SK-N-SH treated with all-trans-retinoic acid at 6 μM for 48 hours (cell line): ENCODE measurements around the gene STK38L.

Experiments used
- ATAC-seq: fragments of 200-7000 bp; cut with Tn5 transposase; 3 replicates; pipeline ENCODE4 v1.9.1; 2020; ENCODE audit warnings: mild to moderate bottlenecking, moderate library complexity
- ARNTL ChIP-seq: fragments of 450-650 bp; formaldehyde crosslinking; IDR thresholded peaks from 2 replicates; pipeline ENCODE4 v1.5.0; 2020; ENCODE audit warnings: low read depth, mild to moderate bottlenecking, moderate library complexity, borderline replicate concordance
- BACH2 ChIP-seq: fragments of 250-450 bp; sonication (Bioruptor Pico); IDR thresholded peaks from 2 replicates; pipeline ENCODE4 v1.9.0; 2021; ENCODE audit warnings: mild to moderate bottlenecking, borderline replicate concordance
- CREB5 ChIP-seq: fragments of 250-450 bp; sonication (Bioruptor Pico); IDR thresholded peaks from 2 replicates; pipeline ENCODE4 v1.5.1; 2020; ENCODE audit warnings: low read depth, mild to moderate bottlenecking, moderate library complexity
- CSDC2 ChIP-seq: fragments of 250-450 bp; sonication (Bioruptor Pico); IDR thresholded peaks from 2 replicates; pipeline ENCODE4 v1.5.0; 2020; ENCODE audit warnings: mild to moderate bottlenecking, moderate library complexity
- CSRNP3 ChIP-seq: fragments of 250-450 bp; sonication (Bioruptor Pico); IDR thresholded peaks from 2 replicates; pipeline ENCODE4 v1.5.1; 2021; ENCODE audit warnings: mild to moderate bottlenecking, moderate library complexity
- GLIS3 ChIP-seq: fragments of 250-450 bp; sonication (Bioruptor Pico); IDR thresholded peaks from 2 replicates; pipeline ENCODE4 v1.5.0; 2020; ENCODE audit warnings: mild to moderate bottlenecking, moderate library complexity
- ISL1 ChIP-seq: fragments of 250-450 bp; sonication (Bioruptor Pico); IDR thresholded peaks from 2 replicates; pipeline ENCODE4 v2.1.2; 2022; ENCODE audit warnings: mild to moderate bottlenecking, moderate library complexity
- PATZ1 ChIP-seq: fragments of 250-450 bp; sonication (Bioruptor Pico); IDR thresholded peaks from 2 replicates; pipeline ENCODE4 v1.8.0; 2020; ENCODE audit warnings: mild to moderate bottlenecking, moderate library complexity, borderline replicate concordance
- POU6F1 ChIP-seq: fragments of 250-450 bp; sonication (Bioruptor Pico); IDR thresholded peaks from 2 replicates; pipeline ENCODE4 v1.8.0; 2021; ENCODE audit warnings: low read depth, mild to moderate bottlenecking, moderate library complexity, borderline replicate concordance
- PPARA ChIP-seq: fragments of 250-450 bp; sonication (Bioruptor Pico); IDR thresholded peaks from 2 replicates; pipeline ENCODE4 v1.5.0; 2020; ENCODE audit warnings: mild to moderate bottlenecking, borderline replicate concordance
- RARB ChIP-seq: fragments of 250-450 bp; sonication (Bioruptor Pico); IDR thresholded peaks from 2 replicates; pipeline ENCODE4 v1.8.0; 2021; ENCODE audit warnings: mild to moderate bottlenecking, moderate library complexity
- TCF4 ChIP-seq: fragments of 250-450 bp; sonication (Bioruptor Pico); IDR thresholded peaks from 2 replicates; pipeline ENCODE4 v1.8.0; 2021; ENCODE audit warnings: mild to moderate bottlenecking, moderate library complexity, borderline replicate concordance
- TOX ChIP-seq: fragments of 250-450 bp; sonication (Bioruptor Pico); IDR thresholded peaks from 2 replicates; pipeline ENCODE4 v1.8.0; 2021; ENCODE audit warnings: mild to moderate bottlenecking, moderate library complexity, borderline replicate concordance
- TSHZ2 ChIP-seq: fragments of 250-450 bp; sonication (Bioruptor Pico); IDR thresholded peaks from 2 replicates; pipeline ENCODE4 v1.5.0; 2020; ENCODE audit warnings: mild to moderate bottlenecking, moderate library complexity
- ZC3H10 ChIP-seq: fragments of 250-450 bp; sonication (Bioruptor Pico); IDR thresholded peaks from 2 replicates; pipeline ENCODE4 v1.5.1; 2021; ENCODE audit warnings: mild to moderate bottlenecking, moderate library complexity
- ZNF70 ChIP-seq: fragments of 450-650 bp; formaldehyde crosslinking; IDR thresholded peaks from 2 replicates; pipeline ENCODE4 v1.5.0; 2020; ENCODE audit warnings: mild to moderate bottlenecking, moderate library complexity
- ZNF8 ChIP-seq: fragments of 450-650 bp; formaldehyde crosslinking; IDR thresholded peaks from 2 replicates; pipeline ENCODE4 v1.5.0; 2020; ENCODE audit warnings: mild to moderate bottlenecking, moderate library complexity

The STK38L gene

GRCh38 chr12:27316947-27317346 lies 72.9 kb downstream of the STK38L start:
- no peak for ATAC-seq
- TF ChIP-seq CSDC2 (CRISPR knock-in tag) (no peak), ZNF70 (CRISPR knock-in tag) (no peak), TSHZ2 (no peak), ZNF8 (CRISPR knock-in tag) (no peak), GLIS3 (no peak), PPARA (no peak), RARB (CRISPR knock-in tag) (no peak), CREB5 (CRISPR knock-in tag) (no peak), CSRNP3 (no peak), TCF4 (no peak), ISL1 (CRISPR knock-in tag) (no peak), TOX (CRISPR knock-in tag) (no peak)

GRCh38 chr12:27319409-27319808 lies 75.3 kb downstream of the STK38L start:
- ATAC-seq: peak; percentile 83
- TF ChIP-seq ZNF70 (CRISPR knock-in tag) (no peak), PATZ1 (peak; percentile 15; the same call in 1 of the 2 replicates), CSRNP3 (no peak), ZC3H10 (CRISPR knock-in tag) (peak; percentile 59; the same call in 1 of the 2 replicates), ISL1 (CRISPR knock-in tag) (peak; percentile 90)
- TF ChIP-seq, all 23 proteins: peak for 3

- TF ChIP-seq RARB (CRISPR knock-in tag) (no peak), ISL1 (CRISPR knock-in tag) (no peak)
- ATAC-seq: peak; percentile 36; the same call in 2 of the 3 replicates
Measured at GRCh38 chr12:27319848-27320247, 75.8 kb downstream of the STK38L start.

GRCh38 chr12:27324530-27324929 lies 80.4 kb downstream of the STK38L start:
- ATAC-seq: no peak
- TF ChIP-seq TSHZ2: no peak
- no peak for TF ChIP-seq ARNTL (CRISPR knock-in tag)
- peak; percentile 99 for TF ChIP-seq ISL1 (CRISPR knock-in tag)
- peak; percentile 98 for TF ChIP-seq ZC3H10 (CRISPR knock-in tag)
- peak; percentile 78; the same call in 1 of the 2 replicates for TF ChIP-seq CREB5 (CRISPR knock-in tag)
- TF ChIP-seq TCF4: peak; percentile 66
- TF ChIP-seq POU6F1 (CRISPR knock-in tag): no peak
- no peak for TF ChIP-seq GLIS3
- TF ChIP-seq TOX (CRISPR knock-in tag): no peak
- TF ChIP-seq RARB (CRISPR knock-in tag): no peak
- no peak for TF ChIP-seq BACH2 (CRISPR knock-in tag)
- peak; percentile 97 for TF ChIP-seq PATZ1
